Mucosa of gallbladder (tissue), 1 donor: Measurements from ENCODE around the gene FAM210A. TPM values are rescaled to one million over a fixed set of nuclear protein-coding genes. Genes with fewer than 3 reads are reported as not detected.

Source experiments
- DNase-seq: peaks from one replicate; pipeline ENCODE4 v3.0.0-alpha.2; 2020; ENCODE audit warnings: low spot score
- total RNA-seq: library from RNA; stranded (reverse); gene quantifications from one replicate; pipeline ENCODE4 v1.2.1, GENCODE V29; 2021
- donor health status: DM: no; HTN: no; CAD: no.

Gene FAM210A
- total RNA-seq, 1 donor from 2014 or later, result 9.9 TPM

GRCh38 chr18:13646633-13647032 lies 79.7 kb downstream of the FAM210A start:
- no peak for DNase-seq

- no peak for DNase-seq
These were observed 81.3 kb downstream of the FAM210A start for GRCh38 chr18:13645093-13645492.

DNA sequence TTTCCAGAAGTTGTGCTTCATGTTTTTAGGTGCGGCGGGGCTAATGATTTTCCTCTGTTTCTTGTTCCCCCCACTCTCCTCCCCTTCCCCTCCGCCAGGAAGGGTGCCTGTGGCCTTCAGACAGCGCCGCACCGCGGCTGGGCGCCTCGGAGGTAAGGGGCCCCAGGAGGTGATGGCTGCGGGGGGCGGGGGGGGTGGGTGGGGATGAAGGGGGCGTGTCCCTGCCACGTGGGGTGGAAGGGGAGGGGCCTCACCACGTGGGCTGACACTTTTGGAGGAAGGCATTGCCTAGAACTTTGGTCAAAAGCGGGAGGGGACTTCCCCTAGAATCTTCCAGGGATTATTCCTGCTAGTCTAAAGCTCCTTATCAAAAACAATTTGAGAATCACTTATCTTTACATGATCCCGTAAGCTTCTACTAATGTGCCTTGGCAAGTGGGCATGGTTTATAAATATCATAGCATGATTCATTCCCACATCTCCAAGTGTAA lies 83.1 kb downstream of the FAM210A start:
- no peak for DNase-seq

DNA sequence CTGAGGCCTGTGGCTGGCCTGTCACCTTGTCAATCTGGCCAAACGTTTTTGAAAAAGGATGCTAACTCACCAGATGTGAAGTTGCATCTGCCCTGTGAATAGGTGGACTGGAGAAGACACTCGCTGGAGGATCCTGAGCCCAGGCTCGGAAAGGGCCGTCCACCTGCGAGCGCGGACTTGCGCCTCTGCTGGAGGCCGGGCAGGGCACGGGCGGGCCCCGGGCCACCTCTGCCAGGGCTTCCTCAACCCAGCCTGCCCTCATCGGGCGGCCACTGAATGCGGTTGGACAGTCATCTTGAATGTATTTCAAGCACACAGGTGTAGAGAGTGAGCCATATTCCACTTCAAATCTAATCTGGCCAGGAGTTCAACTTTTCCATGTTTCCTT lies 83.9 kb downstream of the FAM210A start:
- DNase-seq, result no peak

- DNase-seq, result no peak
These were observed 84.6 kb downstream of the FAM210A start for GRCh38 chr18:13641551-13642439.

DNA sequence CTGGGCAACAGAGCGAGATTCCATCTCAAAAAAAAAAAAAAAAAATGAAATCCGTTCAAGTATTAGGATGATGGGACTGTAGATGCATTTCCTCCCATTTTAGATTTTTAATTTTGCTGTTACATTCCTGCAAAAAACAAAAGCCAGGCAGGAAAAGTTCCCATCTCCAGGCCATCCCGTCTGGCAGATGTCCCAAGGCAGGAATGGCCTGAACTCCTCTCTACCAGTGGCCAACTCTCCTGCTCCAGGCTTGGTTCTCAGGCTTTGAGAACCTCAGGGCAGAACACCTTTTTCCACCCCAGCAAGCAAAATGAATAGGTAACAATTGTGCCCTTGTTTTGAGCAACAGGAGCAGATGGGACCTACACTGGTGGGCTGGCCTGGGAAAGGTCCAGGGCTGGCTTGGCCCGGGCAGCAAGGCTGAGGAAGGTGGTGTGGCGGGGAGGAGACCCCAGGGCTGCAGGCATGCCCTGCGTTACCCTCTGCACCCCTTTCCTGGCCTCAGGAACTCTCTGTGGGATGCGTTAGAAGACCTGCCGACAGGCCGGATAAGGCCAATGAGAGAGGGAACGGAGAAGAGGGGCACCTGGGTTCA lies 86.0 kb downstream of the FAM210A start:
- no peak for DNase-seq

GRCh38 chr18:13638719-13639595 lies 87.4 kb downstream of the FAM210A start:
- DNase-seq, result no peak

DNA sequence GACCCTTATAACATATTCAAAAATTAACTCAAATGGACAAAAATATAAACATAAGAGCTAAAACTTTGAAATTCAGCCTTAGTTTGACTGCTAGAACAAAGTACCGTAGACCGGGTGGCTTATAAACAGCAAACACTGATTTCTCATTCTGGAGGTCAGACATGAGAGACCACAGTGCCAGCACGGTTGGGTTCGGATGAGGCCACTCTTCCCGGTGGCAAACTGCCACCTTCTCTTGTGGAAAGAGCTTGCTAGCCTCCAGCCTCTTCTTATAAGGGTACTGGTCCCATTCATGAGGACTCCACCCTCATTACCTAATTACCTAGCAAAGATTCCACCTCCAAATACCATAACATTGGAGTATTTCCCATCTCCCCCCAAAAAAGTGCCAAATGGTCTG lies 91.3 kb downstream of the FAM210A start:
- DNase-seq, result no peak

- DNase-seq, result no peak
These were observed 92.7 kb downstream of the FAM210A start for GRCh38 chr18:13633700-13634099.

GRCh38 chr18:13630716-13631268 lies 95.6 kb downstream of the FAM210A start:
- DNase-seq, result no peak

DNA sequence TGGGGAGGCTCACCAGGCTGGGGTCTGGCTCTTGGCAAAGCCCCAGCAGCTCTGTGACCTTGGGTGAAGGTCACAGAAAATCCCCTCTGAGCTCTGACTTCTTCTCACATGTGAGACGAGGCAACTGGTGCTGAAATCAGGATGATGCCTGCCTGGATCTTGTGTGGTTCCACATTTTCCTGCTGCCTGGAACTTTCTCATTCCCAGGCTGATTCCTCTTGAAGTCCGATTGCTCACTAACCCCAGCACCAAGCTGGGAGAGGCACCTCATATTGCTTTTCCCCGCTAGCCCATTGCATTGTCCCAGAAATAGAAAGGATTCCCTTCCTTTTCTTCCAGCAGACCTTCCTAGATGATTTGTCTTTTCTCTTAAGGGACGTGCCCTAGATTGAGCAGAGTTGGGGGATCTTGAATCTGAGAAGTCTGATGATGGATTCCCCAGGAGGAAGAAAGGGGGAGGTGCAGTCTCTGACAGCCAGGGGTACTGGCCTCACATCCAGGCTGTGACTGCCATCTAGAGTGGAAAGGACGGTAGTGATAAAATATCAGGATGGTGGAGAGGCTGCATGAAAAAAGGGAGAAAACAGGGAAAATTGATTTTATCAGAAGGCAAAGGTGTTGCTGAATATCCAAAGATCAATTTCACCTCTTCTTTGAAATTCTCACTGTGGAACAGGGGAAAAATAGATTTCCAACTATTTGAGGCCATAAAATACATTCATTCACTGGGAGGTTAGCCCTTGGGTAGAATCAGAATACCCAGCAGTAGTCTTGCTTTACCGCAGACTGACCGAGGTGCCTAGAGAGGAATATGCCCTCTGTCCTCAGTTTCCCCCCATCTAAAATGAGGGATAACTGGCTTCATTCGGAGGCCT lies 96.3 kb downstream of the FAM210A start:
- DNase-seq, result peak; percentile 35

DNA sequence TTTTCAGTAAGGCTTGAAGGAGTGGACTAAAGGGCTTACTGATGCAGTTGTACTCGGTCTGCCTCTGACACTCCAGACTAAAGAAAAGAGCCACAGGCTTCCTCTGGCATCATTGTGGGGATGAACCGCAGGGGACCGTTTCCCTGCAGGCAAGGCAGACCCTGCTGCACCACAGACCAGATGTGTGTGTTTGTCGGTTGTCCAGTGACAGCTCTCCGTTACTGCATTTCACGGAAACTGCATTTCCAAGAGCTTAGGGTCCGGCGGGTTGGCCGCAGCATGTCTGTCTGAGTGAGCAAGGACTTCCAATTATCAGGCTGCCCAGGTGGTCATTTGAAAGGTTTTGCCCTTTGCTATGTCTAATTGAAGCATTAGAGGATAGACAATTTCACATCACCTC lies 98.1 kb downstream of the FAM210A start:
- no peak for DNase-seq

- DNase-seq, result no peak
These were observed 98.7 kb downstream of the FAM210A start for GRCh38 chr18:13627639-13628038.

GRCh38 chr18:13626544-13626908 lies 99.8 kb downstream of the FAM210A start:
- DNase-seq, result no peak

DNA sequence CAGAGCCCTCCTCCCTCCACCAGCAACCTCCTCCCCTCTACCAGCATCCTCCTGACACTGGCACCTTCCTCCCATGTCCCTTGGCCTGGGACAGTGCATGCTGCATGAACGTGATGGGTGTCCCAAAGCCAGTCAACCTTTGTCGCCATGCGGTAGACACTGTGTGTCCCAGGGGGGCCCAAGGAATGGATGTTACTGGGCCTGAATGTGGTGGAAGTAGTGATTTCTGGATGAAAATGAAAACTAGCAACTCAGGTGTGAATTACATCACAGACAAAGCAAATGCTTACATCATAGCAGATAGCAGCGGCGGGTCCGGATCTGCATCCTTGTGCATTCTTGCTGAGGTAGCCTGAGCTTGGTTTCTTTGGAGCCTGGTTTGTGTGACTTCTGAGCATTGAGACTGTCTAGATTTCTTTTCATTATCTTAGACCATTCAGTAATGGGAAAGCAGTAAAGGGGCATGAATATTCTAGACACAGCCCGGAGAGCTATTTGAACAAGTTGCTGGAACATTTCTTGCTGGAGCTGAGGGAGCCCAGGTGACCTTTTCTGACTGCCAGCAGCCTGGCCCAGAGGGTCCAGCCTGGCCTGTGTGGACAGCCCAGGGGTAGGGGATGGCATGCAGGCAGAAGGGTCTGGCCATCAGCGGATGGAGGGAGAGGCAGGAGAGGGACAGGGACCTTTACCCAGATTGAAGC lies 100.4 kb downstream of the FAM210A start:
- DNase-seq, result no peak

DNA sequence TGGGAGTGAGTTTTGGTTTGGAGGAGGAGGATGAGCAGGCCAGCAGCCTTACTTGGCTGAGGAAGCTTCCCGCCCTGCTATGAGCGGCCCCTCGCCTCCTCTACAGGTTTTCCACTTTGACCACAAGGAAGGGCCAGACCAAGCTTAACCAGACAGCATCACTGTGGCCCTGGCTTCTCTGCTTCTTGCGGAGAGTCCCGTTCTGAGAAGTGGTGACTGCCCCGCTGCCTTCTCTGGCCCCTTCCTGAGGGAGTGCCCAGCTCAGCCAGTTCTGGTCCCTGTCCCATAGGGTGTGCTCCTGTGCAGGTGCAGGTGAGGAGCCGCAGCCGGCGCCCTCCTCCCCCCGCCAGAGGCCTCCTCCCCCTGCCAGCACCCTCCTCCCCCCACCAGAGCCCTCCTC lies 101.0 kb downstream of the FAM210A start:
- DNase-seq, result no peak

DNA sequence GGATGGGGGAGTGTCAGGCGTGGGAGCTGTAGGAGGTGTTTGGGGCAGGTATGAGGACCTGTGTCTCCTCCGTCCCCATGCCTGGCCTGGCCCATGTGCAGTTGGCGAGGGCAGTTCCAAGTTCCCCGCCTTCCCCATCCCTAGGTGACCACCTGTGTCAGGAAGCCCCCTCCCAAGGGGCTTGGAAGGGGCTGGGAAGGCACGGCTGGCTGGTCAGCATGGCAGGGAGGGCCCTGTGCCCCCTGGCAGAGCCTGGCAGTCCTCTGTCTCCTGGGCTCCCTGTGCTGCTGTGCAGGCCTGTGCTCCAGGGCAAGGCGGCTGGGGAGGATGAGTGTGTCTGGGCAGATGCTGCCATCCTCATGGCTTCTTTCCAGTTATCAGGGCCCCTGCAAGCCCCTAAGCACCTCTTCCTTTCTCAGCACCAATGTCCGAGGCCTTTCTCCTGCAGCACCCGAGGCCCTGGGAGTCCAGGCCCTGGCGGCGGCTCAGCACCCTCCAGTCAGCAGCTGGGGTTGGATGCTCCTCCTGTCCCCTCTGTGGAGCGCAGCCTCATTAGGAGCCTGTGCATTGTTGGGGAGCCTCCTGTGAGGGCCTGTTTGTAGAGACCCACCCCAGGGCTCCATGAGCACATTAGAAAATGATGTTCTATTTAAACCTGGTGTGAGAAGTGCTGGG lies 101.7 kb downstream of the FAM210A start:
- DNase-seq, result no peak

DNA sequence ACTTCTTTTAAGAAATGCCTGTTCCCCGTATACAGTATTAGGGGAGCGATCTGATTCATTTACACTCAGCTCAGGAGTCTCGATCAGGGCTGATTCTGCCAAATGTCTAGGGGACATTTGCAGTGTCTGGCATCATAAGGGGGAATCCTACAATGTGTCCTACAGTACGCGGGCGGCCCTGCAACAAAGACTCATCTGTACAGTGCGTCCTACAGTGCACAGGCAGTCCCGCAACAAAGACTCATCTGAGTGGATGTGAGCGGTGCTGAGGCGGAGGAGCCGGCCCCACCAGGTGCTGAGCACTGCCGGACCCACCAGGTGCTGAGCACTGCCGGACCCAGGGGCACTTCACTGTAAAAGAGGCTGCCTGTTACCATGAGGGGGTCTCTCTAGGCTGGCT lies 102.5 kb downstream of the FAM210A start:
- DNase-seq, result no peak

DNA sequence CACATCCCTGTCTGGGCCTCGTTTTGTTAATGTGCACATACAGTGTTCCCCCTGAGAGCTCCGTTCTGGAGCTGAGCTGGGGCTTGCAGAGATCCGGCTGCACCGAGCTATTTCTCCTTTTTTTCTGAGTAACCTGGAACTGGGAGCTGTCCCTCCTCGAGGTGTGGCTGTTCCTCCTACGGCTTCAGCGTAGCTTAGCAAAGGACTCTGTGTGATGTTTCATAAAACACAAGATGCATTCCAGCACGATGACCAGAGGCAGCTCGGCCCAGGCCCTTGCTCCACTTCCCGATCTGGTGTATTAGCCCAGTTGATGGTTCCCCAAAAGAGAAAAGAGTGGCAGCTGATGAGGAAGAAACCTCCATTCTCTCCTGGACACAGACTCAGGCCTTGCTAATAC lies 103.0 kb downstream of the FAM210A start:
- no peak for DNase-seq

- DNase-seq, result no peak
These were observed 103.6 kb downstream of the FAM210A start for GRCh38 chr18:13622751-13623150.
